ENCODE measurements around the gene ALOXE3.

Gene ALOXE3

DNA sequence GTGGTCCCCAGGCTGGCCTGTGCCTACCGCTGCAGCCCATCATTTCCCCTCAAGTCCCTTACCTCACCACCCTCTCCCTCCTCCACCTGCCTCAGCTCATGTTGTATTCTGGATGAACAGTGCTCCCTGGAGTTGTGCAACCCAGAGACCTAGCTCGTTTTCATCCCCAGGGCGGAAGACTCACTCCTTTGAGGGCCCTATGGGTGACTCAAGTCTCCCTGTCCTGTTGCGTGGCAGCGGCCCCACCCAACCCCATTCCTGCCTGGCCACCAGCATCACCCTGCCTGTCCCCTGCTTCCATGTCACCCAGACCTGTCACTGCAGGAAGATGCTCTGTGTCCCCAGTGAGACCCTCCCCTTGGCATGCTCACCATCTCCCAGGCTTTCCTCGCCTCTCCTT is 34.1 kb downstream of the ALOXE3 start:
- TF ChIP-seq, protein P1, sequence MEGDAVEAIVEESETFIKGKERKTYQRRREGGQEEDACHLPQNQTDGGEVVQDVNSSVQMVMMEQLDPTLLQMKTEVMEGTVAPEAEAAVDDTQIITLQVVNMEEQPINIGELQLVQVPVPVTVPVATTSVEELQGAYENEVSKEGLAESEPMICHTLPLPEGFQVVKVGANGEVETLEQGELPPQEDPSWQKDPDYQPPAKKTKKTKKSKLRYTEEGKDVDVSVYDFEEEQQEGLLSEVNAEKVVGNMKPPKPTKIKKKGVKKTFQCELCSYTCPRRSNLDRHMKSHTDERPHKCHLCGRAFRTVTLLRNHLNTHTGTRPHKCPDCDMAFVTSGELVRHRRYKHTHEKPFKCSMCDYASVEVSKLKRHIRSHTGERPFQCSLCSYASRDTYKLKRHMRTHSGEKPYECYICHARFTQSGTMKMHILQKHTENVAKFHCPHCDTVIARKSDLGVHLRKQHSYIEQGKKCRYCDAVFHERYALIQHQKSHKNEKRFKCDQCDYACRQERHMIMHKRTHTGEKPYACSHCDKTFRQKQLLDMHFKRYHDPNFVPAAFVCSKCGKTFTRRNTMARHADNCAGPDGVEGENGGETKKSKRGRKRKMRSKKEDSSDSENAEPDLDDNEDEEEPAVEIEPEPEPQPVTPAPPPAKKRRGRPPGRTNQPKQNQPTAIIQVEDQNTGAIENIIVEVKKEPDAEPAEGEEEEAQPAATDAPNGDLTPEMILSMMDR (conservative IDR thresholded peaks at IDR 0.05; ENCODE audit: low read length): no peak
- TF ChIP-seq EZH2phosphoT487 (IDR thresholded peaks at IDR 0.05; ENCODE audit: borderline replicate concordance): no peak
- H3K9ac ChIP-seq (ENCODE audit: low read depth, low read length, poor library complexity, severe bottlenecking): no peak overlapping the region
- H3K9me3 ChIP-seq (ENCODE audit: insufficient read depth, low read depth, low read length): no peaks in the 10 kb centered on the region
- H3K27me3 ChIP-seq (ENCODE audit: insufficient read depth, low read length, poor library complexity, severe bottlenecking): no peaks in the 10 kb centered on the region
- no peaks in the 10 kb centered on the region for H3K36me3 ChIP-seq (ENCODE audit: insufficient read depth, low read length)
- H3K4me2 ChIP-seq (ENCODE audit: low read depth, low read length, poor library complexity, severe bottlenecking): no peak overlapping the region
- H4K20me1 ChIP-seq (ENCODE audit: insufficient read depth, low read length, poor library complexity, severe bottlenecking): no peaks in the 10 kb centered on the region
- no peak overlapping the region for H2AFZ ChIP-seq (ENCODE audit: low read length)
- no peaks in the 10 kb centered on the region for H3K79me2 ChIP-seq (ENCODE audit: insufficient read depth, low read length)
- no peaks in the 10 kb centered on the region for H3F3A ChIP-seq (ENCODE audit: low read depth)
- peaks cover 5% of the 10 kb centered on the region for H3K4me1 ChIP-seq (ENCODE audit: insufficient read depth, low read length, poor library complexity, severe bottlenecking)
- H3K9me2 ChIP-seq (replicated peaks; ENCODE audit: low read depth, low read length): no peaks in the 10 kb centered on the region
- no peak overlapping the region for H3K4me3 ChIP-seq (ENCODE audit: low read length, poor library complexity, severe bottlenecking)

DNA sequence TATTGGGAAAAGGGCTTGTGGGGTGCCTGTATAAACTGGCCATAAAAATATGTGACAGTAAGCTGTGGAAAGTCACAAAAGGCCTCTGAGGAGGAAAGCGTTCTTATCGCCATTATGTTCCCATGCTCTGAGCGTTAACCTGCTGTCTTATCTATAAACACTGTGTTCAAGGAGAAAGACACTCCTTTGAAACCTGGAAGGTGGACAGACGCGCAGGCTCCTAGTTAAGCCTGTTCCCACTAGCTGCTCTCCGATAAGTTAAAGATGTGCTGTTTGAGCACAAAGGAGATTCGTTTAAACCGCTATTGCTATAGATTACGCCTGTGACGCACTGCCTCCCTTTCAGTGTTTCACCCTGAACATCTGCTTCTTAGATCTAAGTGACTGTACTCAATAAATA is 36.0 kb downstream of the ALOXE3 start:
- H3K4me2 ChIP-seq (ENCODE audit: low read depth, low read length, poor library complexity, severe bottlenecking): no peak overlapping the region
- no peaks in the 10 kb centered on the region for H3K27me3 ChIP-seq (ENCODE audit: insufficient read depth, low read length, poor library complexity, severe bottlenecking)
- H3K9me3 ChIP-seq (ENCODE audit: insufficient read depth, low read depth, low read length): no peaks in the 10 kb centered on the region

DNA sequence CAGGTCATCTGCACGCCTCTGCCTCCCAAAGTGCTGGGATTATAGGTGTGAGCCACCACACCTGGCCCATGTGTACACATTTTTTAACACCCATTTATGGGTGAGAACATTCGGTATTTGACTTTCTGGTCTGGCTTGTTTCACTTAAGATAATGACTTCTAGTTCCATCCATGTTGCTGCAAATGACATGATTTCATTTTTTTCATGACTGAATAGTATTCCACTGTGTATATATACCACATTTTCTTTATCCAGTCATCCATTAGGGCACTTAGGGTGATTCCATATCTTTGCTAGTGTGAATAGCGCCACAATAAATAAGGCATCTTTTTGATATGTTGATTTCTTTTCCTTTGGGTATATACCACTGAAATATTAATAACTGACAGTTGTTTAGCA is 36.4 kb downstream of the ALOXE3 start:
- no peak overlapping the region for H3K9ac ChIP-seq (ENCODE audit: low read depth, low read length, poor library complexity, severe bottlenecking)

More for the DNA sequence above, 36.0 kb downstream of the ALOXE3 start:
- no peaks in the 10 kb centered on the region for H4K20me1 ChIP-seq (ENCODE audit: insufficient read depth, low read length, poor library complexity, severe bottlenecking)
- no peak overlapping the region for H3K4me3 ChIP-seq (ENCODE audit: low read length, poor library complexity, severe bottlenecking)
- H3K4me1 ChIP-seq (ENCODE audit: insufficient read depth, low read length, poor library complexity, severe bottlenecking): peaks cover 5% of the 10 kb centered on the region
- H3F3A ChIP-seq (ENCODE audit: low read depth): no peaks in the 10 kb centered on the region
- TF ChIP-seq, protein P1 (conservative IDR thresholded peaks at IDR 0.05; ENCODE audit: low read length): no peak
- no peak for TF ChIP-seq EZH2phosphoT487 (IDR thresholded peaks at IDR 0.05; ENCODE audit: borderline replicate concordance)
- H3K36me3 ChIP-seq (ENCODE audit: insufficient read depth, low read length): no peaks in the 10 kb centered on the region
- no peaks in the 10 kb centered on the region for H3K79me2 ChIP-seq (ENCODE audit: insufficient read depth, low read length)
- H3K9ac ChIP-seq (ENCODE audit: low read depth, low read length, poor library complexity, severe bottlenecking): no peak overlapping the region
- H3K9me2 ChIP-seq (replicated peaks; ENCODE audit: low read depth, low read length): no peaks in the 10 kb centered on the region
- H2AFZ ChIP-seq (ENCODE audit: low read length): no peak overlapping the region

More for the DNA sequence above, 36.4 kb downstream of the ALOXE3 start:
- Histone ChIP-seq H3F3A (ENCODE audit: low read depth) (no peaks in the 10 kb centered on the region), H3K27me3 (ENCODE audit: insufficient read depth, low read length, poor library complexity, severe bottlenecking) (no peaks in the 10 kb centered on the region), H3K36me3 (ENCODE audit: insufficient read depth, low read length) (no peaks in the 10 kb centered on the region), H4K20me1 (ENCODE audit: insufficient read depth, low read length, poor library complexity, severe bottlenecking) (no peaks in the 10 kb centered on the region), H3K4me1 (ENCODE audit: insufficient read depth, low read length, poor library complexity, severe bottlenecking) (peaks cover 5% of the 10 kb centered on the region), H3K9me2 (replicated peaks; ENCODE audit: low read depth, low read length) (no peaks in the 10 kb centered on the region), H3K79me2 (ENCODE audit: insufficient read depth, low read length) (no peaks in the 10 kb centered on the region), H3K4me2 (ENCODE audit: low read depth, low read length, poor library complexity, severe bottlenecking) (no peak overlapping the region), H3K4me3 (ENCODE audit: low read length, poor library complexity, severe bottlenecking) (no peak overlapping the region), H3K9me3 (ENCODE audit: insufficient read depth, low read depth, low read length) (no peaks in the 10 kb centered on the region), H2AFZ (ENCODE audit: low read length) (no peak overlapping the region)
- TF ChIP-seq, protein P1 (conservative IDR thresholded peaks at IDR 0.05; ENCODE audit: low read length): no peak
- TF ChIP-seq EZH2phosphoT487 (IDR thresholded peaks at IDR 0.05; ENCODE audit: borderline replicate concordance): no peak
